ENCODE results near the gene MEG3. TPM values are rescaled to one million over a fixed set of nuclear protein-coding genes. Genes with fewer than 3 reads are reported as not detected.

Gene MEG3
- total RNA-seq, 2 experiments from 2014 or later = not detected

DNA sequence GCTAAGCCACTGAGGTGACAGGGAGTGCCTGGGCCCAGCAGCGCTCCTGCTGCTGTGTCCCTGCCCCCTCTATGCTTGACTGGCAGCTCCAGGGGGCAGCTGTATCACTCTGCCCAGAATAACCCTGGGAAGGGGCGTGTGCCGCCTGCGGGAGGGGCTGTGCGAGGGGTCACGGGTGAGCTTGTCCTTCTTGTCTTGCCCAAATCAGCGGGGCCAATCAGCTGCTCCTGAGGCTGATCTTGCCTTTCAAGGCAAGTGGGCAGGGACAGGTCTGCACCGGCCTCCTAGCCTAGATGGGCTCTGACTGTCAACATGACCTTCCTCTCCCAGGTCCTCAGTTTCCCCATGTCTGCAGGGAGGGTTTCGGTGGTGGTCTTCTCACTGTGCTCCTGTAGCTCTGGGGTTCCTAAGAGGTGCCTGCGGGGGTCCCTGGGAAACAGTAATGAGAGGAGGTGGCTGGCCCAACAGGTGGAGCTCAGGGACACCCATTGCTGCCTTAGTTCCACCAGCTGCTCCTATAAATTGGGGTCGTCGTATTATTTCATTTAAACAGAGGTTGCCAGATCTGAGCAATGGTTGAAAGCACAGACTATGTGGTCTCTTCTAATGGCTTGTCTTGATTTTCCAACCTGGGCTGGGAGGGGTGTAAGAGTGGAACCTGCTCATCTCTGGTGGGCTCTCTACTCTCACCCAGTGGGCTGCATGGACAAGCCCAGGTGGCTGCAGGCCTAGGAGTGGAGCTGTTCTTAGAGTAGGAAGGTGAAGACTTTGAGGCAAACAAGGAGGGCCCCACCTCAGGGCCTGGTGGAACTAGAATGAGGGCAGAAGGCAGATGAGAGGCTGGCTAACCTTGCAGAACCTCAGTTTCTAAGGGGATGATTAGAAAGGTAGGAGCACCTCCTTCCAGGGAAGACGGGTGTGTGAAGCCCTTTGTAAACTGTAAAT, 65.9 kb downstream of the MEG3 start:
- H3K4me1 Mint-ChIP-seq = no peaks in the 10 kb centered on the region
- ATAC-seq (ENCODE audit: low read depth) = no peak
- H3K4me3 Mint-ChIP-seq = no peak overlapping the region
- H3K27me3 Mint-ChIP-seq = peaks cover 10% of the 10 kb centered on the region
- H3K27ac Mint-ChIP-seq = no peak overlapping the region
- peak; percentile 10 for DNase-seq
- no peaks in the 10 kb centered on the region for H3K9me3 Mint-ChIP-seq
- no peaks in the 10 kb centered on the region for H3K36me3 Mint-ChIP-seq
- POLR2A ChIA-PET = no interaction called here

GRCh38 chr14:100892496-100893227, 66.7 kb downstream of the MEG3 start:
- peak; percentile 10 for DNase-seq
- POLR2A ChIA-PET = no interaction called here
- Mint-ChIP-seq H3K9me3 (no peaks in the 10 kb centered on the region), H3K27ac (no peak overlapping the region), H3K27me3 (peaks cover 8% of the 10 kb centered on the region), H3K36me3 (no peaks in the 10 kb centered on the region), H3K4me1 (no peaks in the 10 kb centered on the region), H3K4me3 (no peak overlapping the region)
- ATAC-seq (ENCODE audit: low read depth) = no peak

DNA sequence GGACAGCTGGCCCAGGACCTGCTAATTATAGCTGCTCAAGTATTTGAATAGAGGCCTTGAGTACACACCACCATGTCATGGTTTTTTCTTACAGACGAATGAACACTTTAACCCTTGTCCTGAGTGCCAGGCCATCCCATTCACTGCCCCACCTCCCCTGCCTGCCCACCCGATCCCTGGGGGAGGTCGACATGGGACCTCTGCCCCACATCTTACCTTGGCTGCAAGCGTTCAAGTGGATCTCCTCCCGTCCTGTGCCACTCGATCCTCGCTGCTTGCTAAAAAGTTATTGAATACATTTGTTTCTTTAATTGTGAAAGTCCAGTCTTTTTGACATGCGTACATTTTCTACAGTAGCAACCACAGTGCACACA, 67.3 kb downstream of the MEG3 start:
- POLR2A ChIA-PET = no interaction called here
- Mint-ChIP-seq H3K36me3 (no peaks in the 10 kb centered on the region), H3K27ac (no peak overlapping the region), H3K4me3 (no peak overlapping the region), H3K27me3 (peaks cover 4% of the 10 kb centered on the region), H3K9me3 (no peaks in the 10 kb centered on the region), H3K4me1 (no peaks in the 10 kb centered on the region)
- DNase-seq (peak; percentile 2), ATAC-seq (ENCODE audit: low read depth) (no peak)

DNA sequence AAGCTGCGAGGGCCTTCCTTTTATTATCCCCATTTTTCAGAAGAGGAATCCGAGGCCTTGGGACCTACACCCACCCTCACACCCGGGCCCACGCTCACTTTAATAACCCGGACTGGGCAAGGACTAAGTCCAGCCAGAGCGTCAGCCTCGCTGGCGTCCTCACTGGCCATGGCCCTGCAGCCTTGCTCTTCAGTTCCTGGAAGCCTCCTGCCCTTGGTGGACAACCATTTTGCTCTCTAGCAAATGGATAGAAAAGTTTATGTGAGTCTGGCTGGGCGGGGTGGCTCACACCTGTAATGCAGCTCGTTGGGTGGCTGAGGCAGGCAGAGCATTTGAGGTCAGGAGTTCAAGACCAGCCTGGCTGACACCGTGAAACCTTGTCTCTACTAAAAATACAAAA, 67.8 kb downstream of the MEG3 start:
- no peak overlapping the region for H3K27ac Mint-ChIP-seq
- H3K4me1 Mint-ChIP-seq = no peaks in the 10 kb centered on the region
- H3K27me3 Mint-ChIP-seq = peaks cover 5% of the 10 kb centered on the region
- no peak for ATAC-seq (ENCODE audit: low read depth)
- no peak overlapping the region for H3K4me3 Mint-ChIP-seq
- no peaks in the 10 kb centered on the region for H3K36me3 Mint-ChIP-seq
- POLR2A ChIA-PET = no interaction called here
- H3K9me3 Mint-ChIP-seq = no peaks in the 10 kb centered on the region
- peak; percentile 1 for DNase-seq

- Mint-ChIP-seq H3K9me3 (no peaks in the 10 kb centered on the region), H3K27me3 (peaks cover 11% of the 10 kb centered on the region), H3K27ac (no peak overlapping the region), H3K36me3 (no peaks in the 10 kb centered on the region), H3K4me3 (no peak overlapping the region), H3K4me1 (no peaks in the 10 kb centered on the region)
- POLR2A ChIA-PET = no interaction called here
- peak; percentile 14 for DNase-seq
- no peak for ATAC-seq (ENCODE audit: low read depth)
Observed at GRCh38 chr14:100894416-100894815, 68.5 kb downstream of the MEG3 start.

GRCh38 chr14:100895411-100895810, 69.5 kb downstream of the MEG3 start:
- DNase-seq (peak; percentile 4), ATAC-seq (ENCODE audit: low read depth) (no peak)
- Mint-ChIP-seq H3K9me3 (no peaks in the 10 kb centered on the region), H3K36me3 (no peaks in the 10 kb centered on the region), H3K4me3 (no peak overlapping the region), H3K4me1 (no peaks in the 10 kb centered on the region), H3K27ac (no peak overlapping the region), H3K27me3 (peaks cover 21% of the 10 kb centered on the region)
- POLR2A ChIA-PET = interaction anchor here (0.6 kb wide), 1 partner anchor 9 kb away, joined by 3 read pairs; no protein-coding TSS in a partner anchor

GRCh38 chr14:100896369-100897060, 70.6 kb downstream of the MEG3 start:
- ATAC-seq (ENCODE audit: low read depth) (no peak), DNase-seq (peak; percentile 12)
- no peaks in the 10 kb centered on the region for H3K9me3 Mint-ChIP-seq
- H3K27ac Mint-ChIP-seq = no peak overlapping the region
- POLR2A ChIA-PET = no interaction called here
- H3K36me3 Mint-ChIP-seq = no peaks in the 10 kb centered on the region
- no peak overlapping the region for H3K4me3 Mint-ChIP-seq
- H3K27me3 Mint-ChIP-seq = peaks cover 28% of the 10 kb centered on the region
- H3K4me1 Mint-ChIP-seq = no peaks in the 10 kb centered on the region

DNA sequence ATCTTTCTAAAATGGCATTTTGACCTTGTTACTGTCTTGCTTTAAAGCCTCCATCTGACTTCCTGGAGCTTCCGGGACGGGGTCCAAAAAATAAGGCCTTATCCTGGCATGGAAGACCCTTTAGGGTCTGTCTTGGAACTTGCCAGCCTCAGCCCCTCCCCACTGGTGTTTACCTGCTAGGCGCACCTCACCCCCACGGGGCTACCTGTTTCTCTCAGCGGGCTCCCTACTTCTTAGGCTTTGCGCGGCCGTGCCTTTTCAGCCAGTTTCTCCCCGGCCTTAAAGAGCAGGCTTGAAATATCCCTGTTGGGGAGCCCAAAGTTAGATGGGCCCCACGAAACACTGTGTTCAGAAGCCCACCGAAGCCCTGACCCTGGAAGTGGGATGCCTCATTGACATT, 72.5 kb downstream of the MEG3 start:
- peaks cover 34% of the 10 kb centered on the region for H3K27me3 Mint-ChIP-seq

DNA sequence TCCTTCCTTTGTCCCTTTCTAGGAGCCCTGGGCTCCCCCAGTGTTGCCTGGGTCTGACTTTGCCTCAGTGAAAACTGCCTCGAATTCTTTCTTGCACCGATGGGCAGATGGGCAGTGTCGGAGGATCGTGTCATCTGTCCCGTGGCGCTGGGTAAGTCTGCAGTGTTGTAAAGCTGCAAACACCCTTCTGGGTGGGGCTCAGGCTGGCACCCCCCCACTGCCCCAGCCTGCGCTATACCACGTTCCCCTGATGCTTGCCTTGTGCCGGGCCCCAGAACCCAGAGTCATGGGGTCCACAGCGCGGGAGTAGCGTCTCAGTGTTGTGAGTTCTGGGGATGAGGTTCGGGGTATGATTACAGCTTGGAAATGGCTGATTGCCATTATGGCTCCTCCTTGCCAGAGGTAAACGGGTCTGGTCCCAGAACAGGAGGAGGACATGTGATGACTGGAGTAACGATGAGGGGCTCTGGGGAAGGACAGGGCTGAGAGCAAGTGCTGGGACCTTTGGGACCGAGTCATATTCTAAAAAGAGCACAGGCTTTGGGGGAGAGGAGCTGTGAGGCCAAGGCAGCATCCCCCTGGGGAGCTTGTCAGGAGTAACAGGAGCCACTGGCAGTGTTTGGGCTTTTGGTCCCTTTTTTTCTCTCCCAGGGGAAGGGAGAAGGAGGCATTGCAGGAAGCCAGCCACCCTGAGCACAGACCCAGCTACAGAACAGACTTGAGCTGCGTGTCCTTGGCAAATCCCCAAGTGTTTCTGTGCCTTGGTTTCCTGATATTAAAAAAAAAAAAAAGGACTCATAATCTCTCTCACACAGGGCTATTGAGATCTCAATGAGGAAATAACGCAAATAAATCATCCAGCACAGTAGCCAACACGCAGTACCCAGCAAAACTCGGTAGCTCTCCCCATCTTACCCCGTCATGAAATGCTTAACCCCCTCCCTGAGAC, 73.3 kb downstream of the MEG3 start:
- Mint-ChIP-seq H3K27me3 (peaks cover 37% of the 10 kb centered on the region), H3K36me3 (no peaks in the 10 kb centered on the region), H3K4me1 (no peaks in the 10 kb centered on the region), H3K27ac (no peak overlapping the region), H3K9me3 (no peaks in the 10 kb centered on the region), H3K4me3 (no peak overlapping the region)
- no peak for ATAC-seq (ENCODE audit: low read depth)
- POLR2A ChIA-PET = no interaction called here
- peak; percentile 7 for DNase-seq

More for the DNA sequence above, 72.5 kb downstream of the MEG3 start:
- POLR2A ChIA-PET = no interaction called here
- DNase-seq (no peak), ATAC-seq (ENCODE audit: low read depth) (no peak)
- H3K4me3 Mint-ChIP-seq = no peak overlapping the region
- H3K4me1 Mint-ChIP-seq = no peaks in the 10 kb centered on the region
- H3K9me3 Mint-ChIP-seq = no peaks in the 10 kb centered on the region
- no peaks in the 10 kb centered on the region for H3K36me3 Mint-ChIP-seq
- no peak overlapping the region for H3K27ac Mint-ChIP-seq

- Mint-ChIP-seq H3K36me3 (no peaks in the 10 kb centered on the region), H3K27ac (no peak overlapping the region), H3K9me3 (no peaks in the 10 kb centered on the region), H3K4me1 (no peaks in the 10 kb centered on the region), H3K4me3 (no peak overlapping the region), H3K27me3 (peaks cover 39% of the 10 kb centered on the region)
- ATAC-seq (ENCODE audit: low read depth) (no peak), DNase-seq (no peak)
- POLR2A ChIA-PET = no interaction called here
Observed at GRCh38 chr14:100899884-100900771, 74.2 kb downstream of the MEG3 start.

DNA sequence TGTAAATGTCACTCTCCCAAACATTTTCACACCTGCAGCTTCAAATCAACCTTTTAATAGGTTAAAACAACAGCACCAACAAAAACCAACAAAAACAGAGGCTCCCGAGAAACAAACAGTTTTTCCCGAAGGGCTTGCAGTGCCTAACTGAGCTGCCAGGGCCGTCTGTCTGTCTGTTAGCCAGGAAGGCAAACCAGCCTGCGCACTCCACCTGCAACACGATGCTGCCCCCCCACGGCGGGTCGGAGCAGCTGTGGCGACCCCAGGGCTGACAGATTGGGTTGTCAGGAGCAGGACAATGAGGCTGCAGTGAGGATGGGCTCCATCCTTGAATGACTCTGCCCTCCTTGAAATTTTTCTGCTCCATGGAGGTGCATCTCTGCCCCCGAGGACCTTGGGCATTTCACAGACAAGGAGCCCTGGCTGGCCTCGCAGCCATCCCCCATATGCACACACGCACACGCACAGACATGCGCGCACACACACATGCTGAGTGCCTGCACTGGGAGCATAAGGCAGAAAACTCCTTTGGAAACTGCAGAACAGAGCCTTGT, 75.0 kb downstream of the MEG3 start:
- H3K9me3 Mint-ChIP-seq = no peaks in the 10 kb centered on the region
- no peaks in the 10 kb centered on the region for H3K4me1 Mint-ChIP-seq
- H3K4me3 Mint-ChIP-seq = no peak overlapping the region
- ATAC-seq (ENCODE audit: low read depth) (no peak), DNase-seq (no peak)
- no peak overlapping the region for H3K27ac Mint-ChIP-seq
- H3K36me3 Mint-ChIP-seq = no peaks in the 10 kb centered on the region
- peaks cover 43% of the 10 kb centered on the region for H3K27me3 Mint-ChIP-seq
- POLR2A ChIA-PET = no interaction called here
